Subcutaneous adipose tissue (tissue), 4 donors: Measurements from ENCODE around the gene ATXN1. TPM values are rescaled to one million over a fixed set of nuclear protein-coding genes. Genes with fewer than 3 reads are reported as not detected.

Source experiments
- total RNA-seq, 4 donors: library from RNA; depleted of rRNA; stranded (reverse); fragments of >200 nt; gene quantifications; one replicate each; pipeline ENCODE4 v1.1.0, GENCODE V29; 2016
- TF ChIP-seq, protein P1 (sequence below): fragments of 450-650 bp; IDR thresholded peaks from one replicate; pipeline ENCODE4 v1.5.1; 2016; ENCODE audit warnings: low read depth, mild to moderate bottlenecking, control low read depth, antibody characterized with exemption, moderate library complexity

The ATXN1 gene
- total RNA-seq, 4 donors from 2014 or later = 27.1 to 35.6 (median 35.1) TPM

GRCh38 chr6:16249971-16250370, 511.3 kb downstream of the ATXN1 start:
- TF ChIP-seq, protein P1, sequence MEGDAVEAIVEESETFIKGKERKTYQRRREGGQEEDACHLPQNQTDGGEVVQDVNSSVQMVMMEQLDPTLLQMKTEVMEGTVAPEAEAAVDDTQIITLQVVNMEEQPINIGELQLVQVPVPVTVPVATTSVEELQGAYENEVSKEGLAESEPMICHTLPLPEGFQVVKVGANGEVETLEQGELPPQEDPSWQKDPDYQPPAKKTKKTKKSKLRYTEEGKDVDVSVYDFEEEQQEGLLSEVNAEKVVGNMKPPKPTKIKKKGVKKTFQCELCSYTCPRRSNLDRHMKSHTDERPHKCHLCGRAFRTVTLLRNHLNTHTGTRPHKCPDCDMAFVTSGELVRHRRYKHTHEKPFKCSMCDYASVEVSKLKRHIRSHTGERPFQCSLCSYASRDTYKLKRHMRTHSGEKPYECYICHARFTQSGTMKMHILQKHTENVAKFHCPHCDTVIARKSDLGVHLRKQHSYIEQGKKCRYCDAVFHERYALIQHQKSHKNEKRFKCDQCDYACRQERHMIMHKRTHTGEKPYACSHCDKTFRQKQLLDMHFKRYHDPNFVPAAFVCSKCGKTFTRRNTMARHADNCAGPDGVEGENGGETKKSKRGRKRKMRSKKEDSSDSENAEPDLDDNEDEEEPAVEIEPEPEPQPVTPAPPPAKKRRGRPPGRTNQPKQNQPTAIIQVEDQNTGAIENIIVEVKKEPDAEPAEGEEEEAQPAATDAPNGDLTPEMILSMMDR = no peak
